Hindlimb muscle (tissue), 1 donor: ENCODE results near the gene FCRL2. TPM values are rescaled to one million over a fixed set of nuclear protein-coding genes. Genes with fewer than 3 reads are reported as not detected.

Experiments
- polyA plus RNA-seq: library from polyadenylated mRNA; unstranded; fragments of 120-200 nt; gene quantifications from one replicate; pipeline ENCODE4 v1.2.1, GENCODE V29; 2013; ENCODE audit not compliant: insufficient read length

Gene FCRL2
- polyA plus RNA-seq, 1 donor, result not detected

Other genes with a start within 250 kb of the FCRL2 start
- gene FCRL5, start 224.6 kb downstream of the FCRL2 start, polyA plus RNA-seq, result not detected
- gene FCRL4, start 179.0 kb downstream of the FCRL2 start, polyA plus RNA-seq, result not detected
- not detected for gene FCRL3, start 76.4 kb downstream of the FCRL2 start, polyA plus RNA-seq
- 0.09 TPM for gene FCRL1, start 43.0 kb upstream of the FCRL2 start, polyA plus RNA-seq
- gene CD5L, start 64.7 kb upstream of the FCRL2 start, polyA plus RNA-seq, result not detected
- 28.7 TPM for gene KIRREL1, start 216.5 kb upstream of the FCRL2 start, polyA plus RNA-seq